Peyer's patch (tissue), 4 donors: ENCODE results near the gene KHDC4.

ENCODE experiments used
- POLR2A ChIP-seq, 2 donors: fragments of 450-650 bp; IDR thresholded peaks; one replicate each; pipeline ENCODE4 v1.5.1; 2017; ENCODE audit warnings: antibody characterized with exemption in 2 of 2, mild to moderate bottlenecking in 2 of 2, moderate library complexity in 2 of 2
- TF ChIP-seq, protein P1 (sequence below), 6 experiments: fragments of 450-650 bp in 4 of 6; fragments of 200-600 bp in 2 of 6; sonication (generic) in 1 of 6; IDR thresholded peaks; one replicate each; pipeline ENCODE4 v1.5.1; 2017 to 2019; ENCODE audit warnings: antibody characterized with exemption in 6 of 6, mild to moderate bottlenecking in 3 of 6, moderate library complexity in 1 of 6

DNA sequence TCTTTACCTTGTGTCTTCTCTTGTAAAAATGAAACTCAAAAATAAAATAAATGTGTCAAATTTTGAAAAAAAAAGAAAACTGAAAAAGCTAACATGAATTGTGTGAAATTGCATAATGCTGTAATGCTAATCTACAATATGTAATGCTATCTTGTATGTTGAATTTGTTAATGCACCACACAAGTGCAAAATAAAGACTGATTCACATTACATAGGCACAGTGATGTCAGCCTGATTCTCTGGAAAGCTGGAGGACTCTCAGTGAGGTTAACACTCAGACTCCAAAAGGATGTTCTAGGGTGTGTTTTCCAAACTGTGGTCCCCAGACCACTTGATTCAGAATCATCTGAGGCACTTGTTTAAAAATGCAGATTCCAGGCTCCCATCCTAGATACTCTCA lies 49.2 kb downstream of the KHDC4 start:
- TF ChIP-seq, protein P1, sequence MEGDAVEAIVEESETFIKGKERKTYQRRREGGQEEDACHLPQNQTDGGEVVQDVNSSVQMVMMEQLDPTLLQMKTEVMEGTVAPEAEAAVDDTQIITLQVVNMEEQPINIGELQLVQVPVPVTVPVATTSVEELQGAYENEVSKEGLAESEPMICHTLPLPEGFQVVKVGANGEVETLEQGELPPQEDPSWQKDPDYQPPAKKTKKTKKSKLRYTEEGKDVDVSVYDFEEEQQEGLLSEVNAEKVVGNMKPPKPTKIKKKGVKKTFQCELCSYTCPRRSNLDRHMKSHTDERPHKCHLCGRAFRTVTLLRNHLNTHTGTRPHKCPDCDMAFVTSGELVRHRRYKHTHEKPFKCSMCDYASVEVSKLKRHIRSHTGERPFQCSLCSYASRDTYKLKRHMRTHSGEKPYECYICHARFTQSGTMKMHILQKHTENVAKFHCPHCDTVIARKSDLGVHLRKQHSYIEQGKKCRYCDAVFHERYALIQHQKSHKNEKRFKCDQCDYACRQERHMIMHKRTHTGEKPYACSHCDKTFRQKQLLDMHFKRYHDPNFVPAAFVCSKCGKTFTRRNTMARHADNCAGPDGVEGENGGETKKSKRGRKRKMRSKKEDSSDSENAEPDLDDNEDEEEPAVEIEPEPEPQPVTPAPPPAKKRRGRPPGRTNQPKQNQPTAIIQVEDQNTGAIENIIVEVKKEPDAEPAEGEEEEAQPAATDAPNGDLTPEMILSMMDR (IDR thresholded peaks at IDR 0.05): no peak
- no peak for TF ChIP-seq POLR2A (IDR thresholded peaks at IDR 0.05)
